Measurements from ENCODE around the gene LRG1. TPM values are rescaled to one million over a fixed set of nuclear protein-coding genes. Genes with fewer than 3 reads are reported as not detected.

Gene LRG1
- total and polyA plus RNA-seq, 2 of the 13 experiments (the other 11 are each of a cell fraction or from before 2014, with no cell fraction given): 12.0 to 39.3 TPM

GRCh38 chr19:4556597-4557127, 16.8 kb upstream of the LRG1 start:
- Histone ChIP-seq H3K36me3 (replicated peaks in 1 of 2; ENCODE audit: control insufficient read depth in 1 of 2, insufficient read depth in 2 of 2, low read length in 2 of 2) (peaks cover 37 to 58% of the 10 kb centered on the region in 2 experiments), H3K4me2 (ENCODE audit: low read depth, low read length) (no peak overlapping the region), H3K9ac (ENCODE audit: insufficient read depth, low read depth, low read length) (no peak overlapping the region), H3K4me1 (ENCODE audit: insufficient read depth, low read length) (no peaks in the 10 kb centered on the region), H2AFZ (ENCODE audit: low read length) (no peak overlapping the region), H3K27ac (ENCODE audit: extremely low read length, insufficient read depth, low read length) (no peak overlapping the region), H3K27me3 (ENCODE audit: control insufficient read depth in 1 of 2, insufficient read depth in 2 of 2, low read length in 2 of 2) (no peaks in the 10 kb centered on the region), H3K9me3 (ENCODE audit: low read length) (no peaks in the 10 kb centered on the region), H3K79me2 (ENCODE audit: insufficient read depth, low read length) (peaks cover 6% of the 10 kb centered on the region), H3K4me3 (replicated peaks in 1 of 3; ENCODE audit: insufficient read depth in 1 of 3, low read depth in 2 of 3, low read length in 3 of 3) (no peak overlapping the region), H4K20me1 (ENCODE audit: insufficient read depth, low read length) (peaks cover 9% of the 10 kb centered on the region; the same call in 1 of the 2 replicates)
- FAIRE-seq (no peak), ATAC-seq (peak; percentile 34), DNase-seq (ENCODE audit: low spot score) (no peak)
- in situ Hi-C loops (cut with HindIII; ENCODE audit: extremely low pct_ligation_motif_present, low pct_unique_long_range_greater_than_20kb): no loop called here
- POLR2A ChIA-PET: no interaction called here
- CTCF ChIA-PET (ENCODE audit: low intra/inter-chr PET ratio, low total read pairs): no interaction called here
- 0 out of 2 replicates have a peak, but pooled peaks have one; percentile 7 for TF ChIP-seq PCBP1 (IDR thresholded peaks at IDR 0.05; ENCODE audit: borderline replicate concordance, low read depth, low read length)
- no peak for TF ChIP-seq RFXANK (CRISPR knock-in tag; IDR thresholded peaks at IDR 0.05)
- TF ChIP-seq MBD4 (IDR thresholded peaks at IDR 0.05; ENCODE audit: borderline replicate concordance, low read length): no peak
- TF ChIP-seq MYC (CRISPR knock-in tag; IDR thresholded peaks at IDR 0.05; ENCODE audit: borderline replicate concordance): no peak
- 97% methylated on average over 19 of the region's 25 CpGs for WGBS (ENCODE audit: low lambda C conversion rate)
- intact Hi-C loops (cut with micrococcal nuclease; ENCODE audit: unreplicated experiment): no loop called here
- BruUV-seq (replicated peaks): no TSS peak

GRCh38 chr19:4555657-4556561, 16.1 kb upstream of the LRG1 start:
- Histone ChIP-seq H3K9me3 (ENCODE audit: low read length) (no peaks in the 10 kb centered on the region), H3K4me1 (ENCODE audit: insufficient read depth, low read length) (no peaks in the 10 kb centered on the region), H4K20me1 (ENCODE audit: insufficient read depth, low read length) (peaks cover 9% of the 10 kb centered on the region; the same call in 1 of the 2 replicates), H3K4me2 (ENCODE audit: low read depth, low read length) (no peak overlapping the region), H2AFZ (ENCODE audit: low read length) (no peak overlapping the region), H3K27me3 (ENCODE audit: control insufficient read depth in 1 of 2, insufficient read depth in 2 of 2, low read length in 2 of 2) (no peaks in the 10 kb centered on the region), H3K27ac (ENCODE audit: extremely low read length, insufficient read depth, low read length) (no peak overlapping the region), H3K36me3 (replicated peaks in 1 of 2; ENCODE audit: control insufficient read depth in 1 of 2, insufficient read depth in 2 of 2, low read length in 2 of 2) (peaks cover 37 to 61% of the 10 kb centered on the region in 2 experiments), H3K4me3 (replicated peaks in 1 of 3; ENCODE audit: insufficient read depth in 1 of 3, low read depth in 2 of 3, low read length in 3 of 3) (no peak overlapping the region), H3K79me2 (ENCODE audit: insufficient read depth, low read length) (peaks cover 6% of the 10 kb centered on the region), H3K9ac (ENCODE audit: insufficient read depth, low read depth, low read length) (no peak overlapping the region)
- ChIA-PET POLR2A (interaction anchor here (1.4 kb wide), 1 partner anchor 21 kb away, joined by 4 read pairs; the partner anchor contains the start of gene PLIN5), CTCF (ENCODE audit: low intra/inter-chr PET ratio, low total read pairs) (no interaction called here)
- WGBS (ENCODE audit: low lambda C conversion rate): 98% methylated on average over 43 of the region's 43 CpGs
- intact Hi-C loops (cut with micrococcal nuclease; ENCODE audit: unreplicated experiment): no loop called here
- in situ Hi-C loops (cut with HindIII; ENCODE audit: extremely low pct_ligation_motif_present, low pct_unique_long_range_greater_than_20kb): no loop called here
- BruUV-seq (replicated peaks): no TSS peak
- DNase-seq (ENCODE audit: low spot score) (no peak), ATAC-seq (no peak), FAIRE-seq (no peak)
- TF ChIP-seq AGO2 (optimal IDR thresholded peaks at IDR 0.05; ENCODE audit: low read depth, low read length) (peak; percentile 61), ZFP36 (IDR thresholded peaks at IDR 0.05; ENCODE audit: borderline replicate concordance, low read depth, low read length, partially characterized antibody) (peak; percentile 61), SKIL (CRISPR knock-in tag; IDR thresholded peaks at IDR 0.05; ENCODE audit: borderline replicate concordance) (no peak), SMYD3 (CRISPR knock-in tag; IDR thresholded peaks at IDR 0.05) (no peak), ZSCAN20 (CRISPR knock-in tag; IDR thresholded peaks at IDR 0.05; ENCODE audit: borderline replicate concordance) (no peak), ZNF687 (CRISPR knock-in tag; IDR thresholded peaks at IDR 0.05) (0 out of 2 replicates have a peak, but pooled peaks have one; percentile 9)
